H1 (cell line): Measurements from ENCODE around the gene DYRK1A. TPM values are rescaled to one million over a fixed set of nuclear protein-coding genes. Genes with fewer than 3 reads are reported as not detected.

ENCODE experiments used
- CTCF ChIA-PET: fragments of 300-600 bp; sonication (Branson Sonifier 250); formaldehyde crosslinking; loops from one replicate; lab custom pipeline; 2021; ENCODE audit not compliant: partially characterized antibody; lab: Charles Lee
- POLR2A ChIA-PET: fragments of 300-600 bp; sonication (Branson Sonifier 250); formaldehyde crosslinking; loops from one replicate; lab custom pipeline; 2021; ENCODE audit warnings: inconsistent platforms; ENCODE audit not compliant: partially characterized antibody; lab: Charles Lee
- DNase-seq, 2 experiments: peaks; one replicate each; pipeline versions ENCODE4 v3.0.0 to v3.0.0-alpha.2; 2010 to 2022; ENCODE audit warnings: low spot score in 2 of 2, low read depth in 1 of 2, mixed read lengths in 1 of 2
- FAIRE-seq: peaks from 2 replicates; lab custom pipeline; 2011; peaks lifted over from hg19 to GRCh38; lab: Jason Lieb, UNC
- H2AFZ ChIP-seq: 2 replicates; pipeline ENCODE4 v1.8.1; 2012; ENCODE audit warnings: low read length, inconsistent platforms
- H2AK5ac ChIP-seq: 2 replicates; pipeline ENCODE4 v1.6.1; 2013; ENCODE audit warnings: low read depth, low read length
- H2BK120ac ChIP-seq: replicated peaks from 2 replicates; pipeline ENCODE3; 2013; ENCODE audit warnings: low read depth, low read length, inconsistent platforms
- H2BK12ac ChIP-seq: 2 replicates; pipeline ENCODE4 v1.6.1; 2013; ENCODE audit warnings: low read depth, low read length
- H2BK15ac ChIP-seq: 2 replicates; pipeline ENCODE4 v1.6.1; 2013; ENCODE audit warnings: low read length
- H2BK20ac ChIP-seq: 2 replicates; pipeline ENCODE4 v1.6.1; 2013; ENCODE audit warnings: low read length
- H2BK5ac ChIP-seq: 2 replicates; pipeline ENCODE4 v1.6.1; 2013; ENCODE audit warnings: low read depth, low read length
- H3K14ac ChIP-seq: 2 replicates; pipeline ENCODE4 v1.6.1; 2013; ENCODE audit warnings: inconsistent platforms; ENCODE audit not compliant: insufficient read length
- H3K18ac ChIP-seq: 2 replicates; pipeline ENCODE4 v1.6.1; 2013; ENCODE audit warnings: low read length; ENCODE audit errors: extremely low read depth
- H3K23ac ChIP-seq: 2 replicates; pipeline ENCODE4 v1.6.1; 2013; ENCODE audit warnings: inconsistent platforms; ENCODE audit not compliant: insufficient read length
- H3K23me2 ChIP-seq: 2 replicates; pipeline ENCODE4 v1.6.1; 2013; ENCODE audit warnings: low read depth, low read length
- H3K27ac ChIP-seq: 2 replicates; pipeline ENCODE4 v1.6.1; 2011; ENCODE audit warnings: low read depth, low read length, inconsistent platforms
- H3K27me3 ChIP-seq, 4 experiments: replicated peaks in 1 of 4; 1 replicate in 1 of 4; 2 replicates in 3 of 4; pipeline versions ENCODE4 v1.6.1 to v1.8.1; 2011 to 2013; ENCODE audit warnings: low read length in 3 of 4, mild to moderate bottlenecking in 3 of 4, inconsistent platforms in 2 of 4, mixed read lengths in 2 of 4, moderate library complexity in 1 of 4; ENCODE audit not compliant: control insufficient read depth in 3 of 4, insufficient read depth in 3 of 4; ENCODE audit errors: extremely low read depth in 1 of 4
- H3K36me3 ChIP-seq, 4 experiments: 2 replicates each; pipeline versions ENCODE4 v1.6.1 to v1.8.1; 2011 to 2013; ENCODE audit warnings: mild to moderate bottlenecking in 4 of 4, low read length in 3 of 4, moderate library complexity in 2 of 4, control low read depth in 1 of 4, inconsistent platforms in 1 of 4; ENCODE audit not compliant: insufficient read depth in 4 of 4, control insufficient read depth in 2 of 4
- H3K4ac ChIP-seq: replicated peaks from 2 replicates; pipeline ENCODE3; 2013; ENCODE audit warnings: low read length, low read depth, mixed read lengths, inconsistent platforms; ENCODE audit not compliant: insufficient read length
- H3K4me1 ChIP-seq, 4 experiments: replicated peaks in 1 of 4; 1 replicate in 1 of 4; 2 replicates in 3 of 4; pipeline versions ENCODE4 v1.6.1 to v1.8.1; 2011 to 2013; ENCODE audit warnings: low read length in 3 of 4, inconsistent platforms in 2 of 4, mixed read lengths in 1 of 4; ENCODE audit not compliant: insufficient read depth in 4 of 4, control insufficient read depth in 3 of 4
- H3K4me2 ChIP-seq, 2 experiments: 2 replicates each; pipeline versions ENCODE4 v1.6.1 to v1.8.1; 2011 to 2013; ENCODE audit warnings: low read depth in 2 of 2, low read length in 2 of 2, control low read depth in 1 of 2, inconsistent platforms in 1 of 2, mild to moderate bottlenecking in 1 of 2; ENCODE audit not compliant: insufficient read depth in 1 of 2
- H3K4me3 ChIP-seq, 4 experiments: fragments of 200-600, 300-600 bp in 1 of 4; sonication (generic), shearing (Covaris generic), sonication (Bioruptor Twin) in 1 of 4; 2 replicates each; pipeline versions ENCODE4 v1.5.1 to v1.8.1; 2011 to 2016; ENCODE audit warnings: low read length in 4 of 4, low read depth in 3 of 4, control low read depth in 2 of 4, inconsistent platforms in 2 of 4, mild to moderate bottlenecking in 2 of 4, mixed read lengths in 1 of 4, moderate library complexity in 1 of 4; ENCODE audit not compliant: insufficient read depth in 2 of 4; ENCODE audit errors: extremely low read depth in 1 of 4
- H3K56ac ChIP-seq: replicated peaks from 2 replicates; pipeline ENCODE3; 2013; ENCODE audit warnings: low read depth, mild to moderate bottlenecking, mixed read lengths, low read length, inconsistent platforms; ENCODE audit not compliant: insufficient read length
- H3K79me1 ChIP-seq: 2 replicates; pipeline ENCODE4 v1.6.1; 2013; ENCODE audit warnings: low read depth, low read length, control low read depth
- H3K79me2 ChIP-seq, 2 experiments: 2 replicates each; pipeline versions ENCODE4 v1.6.1 to v1.8.1; 2012 to 2013; ENCODE audit warnings: low read length in 2 of 2, mild to moderate bottlenecking in 2 of 2, inconsistent platforms in 1 of 2; ENCODE audit not compliant: insufficient read depth in 2 of 2, control insufficient read depth in 1 of 2
- H3K9ac ChIP-seq, 4 experiments: replicated peaks in 1 of 4; 1 replicate in 1 of 4; 2 replicates in 3 of 4; pipeline versions ENCODE4 v1.6.1 to v1.8.1; 2011 to 2013; ENCODE audit warnings: low read depth in 3 of 4, low read length in 3 of 4, control low read depth in 2 of 4, mild to moderate bottlenecking in 2 of 4, moderate library complexity in 2 of 4, inconsistent platforms in 1 of 4; ENCODE audit errors: extremely low read depth in 1 of 4
- H3K9me3 ChIP-seq, 2 experiments: 2 replicates each; pipeline versions ENCODE4 v1.6.1 to v1.8.1; 2012 to 2013; ENCODE audit warnings: mild to moderate bottlenecking in 2 of 2, moderate library complexity in 2 of 2, control low read depth in 1 of 2, inconsistent platforms in 1 of 2, low read depth in 1 of 2, low read length in 1 of 2, mixed read lengths in 1 of 2; ENCODE audit not compliant: insufficient read depth in 2 of 2
- H4K20me1 ChIP-seq, 2 experiments: replicated peaks in 1 of 2; 2 replicates each; pipeline versions ENCODE3 to v1.8.1; 2011 to 2013; ENCODE audit warnings: inconsistent platforms in 2 of 2, low read length in 2 of 2, mild to moderate bottlenecking in 1 of 2; ENCODE audit not compliant: insufficient read depth in 2 of 2, control insufficient read depth in 1 of 2
- H4K5ac ChIP-seq: 2 replicates; pipeline ENCODE4 v1.6.1; 2013; ENCODE audit warnings: low read length, low read depth, mixed read lengths, inconsistent platforms; ENCODE audit not compliant: insufficient read length
- H4K8ac ChIP-seq: 2 replicates; pipeline ENCODE4 v1.8.0; 2013; ENCODE audit warnings: mild to moderate bottlenecking, moderate library complexity, low read length, inconsistent platforms; ENCODE audit not compliant: insufficient read depth; ENCODE audit errors: extremely low read depth
- H4K91ac ChIP-seq: replicated peaks from 2 replicates; pipeline ENCODE3; 2013; ENCODE audit warnings: low read length, mixed read lengths, inconsistent platforms; ENCODE audit not compliant: insufficient read length
- CTBP2 ChIP-seq: IDR thresholded peaks from 2 replicates; pipeline ENCODE4 v1.7.0; 2011; ENCODE audit warnings: borderline replicate concordance, mild to moderate bottlenecking, moderate library complexity, mixed read lengths, low read length; ENCODE audit not compliant: insufficient read depth, insufficient read length
- GABPA ChIP-seq: IDR thresholded peaks from 2 replicates; pipeline ENCODE4 v1.6.1; 2011; ENCODE audit warnings: mild to moderate bottlenecking, low read length, moderate library complexity, borderline replicate concordance; ENCODE audit not compliant: insufficient read depth
- KDM4A ChIP-seq: IDR thresholded peaks from one replicate; pipeline ENCODE4 v1.7.1; 2012; ENCODE audit warnings: low read depth, mild to moderate bottlenecking, moderate library complexity, low read length, inconsistent platforms; ENCODE audit not compliant: severe bottlenecking
- MAFK ChIP-seq: IDR thresholded peaks from 2 replicates; pipeline ENCODE4 v1.6.1; 2012; ENCODE audit warnings: low read depth, mild to moderate bottlenecking, improper control_type of control experiment, low read length
- NRF1 ChIP-seq: IDR thresholded peaks from 2 replicates; pipeline ENCODE4 v1.6.1; 2011; ENCODE audit warnings: mild to moderate bottlenecking, low read depth, low read length, improper control_type of control experiment
- POLR2A ChIP-seq, 2 experiments: IDR thresholded peaks; 1 replicate in 1 of 2; 2 replicates in 1 of 2; pipeline ENCODE4 v1.6.1; 2011; ENCODE audit warnings: low read depth in 2 of 2, low read length in 2 of 2, mild to moderate bottlenecking in 2 of 2; ENCODE audit errors: control extremely low read depth in 1 of 2
- RAD21 ChIP-seq, 2 experiments: IDR thresholded peaks in 1 of 2; conservative IDR thresholded peaks in 1 of 2; 2 replicates each; pipeline ENCODE4 v1.6.1; 2011; ENCODE audit warnings: low read depth in 2 of 2, low read length in 2 of 2, improper control_type of control experiment in 1 of 2, inconsistent platforms in 1 of 2, mild to moderate bottlenecking in 1 of 2, moderate library complexity in 1 of 2
- RBBP5 ChIP-seq: IDR thresholded peaks from 2 replicates; pipeline ENCODE4 v1.7.1; 2012; ENCODE audit warnings: low read depth, mild to moderate bottlenecking, inconsistent platforms, low read length, moderate library complexity, borderline replicate concordance
- SIRT6 ChIP-seq: IDR thresholded peaks from one replicate; pipeline ENCODE4 v1.7.1; 2012; ENCODE audit warnings: low read length, inconsistent platforms
- SUZ12 ChIP-seq: fragments of 200-600 bp; sonication (generic); IDR thresholded peaks from 2 replicates; pipeline ENCODE4 v1.6.1; 2012; ENCODE audit warnings: mild to moderate bottlenecking, inconsistent platforms, low read length, moderate library complexity, mixed read lengths
- TAF7 ChIP-seq: optimal IDR thresholded peaks from 2 replicates; pipeline ENCODE3; 2011; ENCODE audit warnings: low read depth, mild to moderate bottlenecking, inconsistent platforms, low read length, moderate library complexity, borderline replicate concordance
- WGBS, 2 experiments: shearing (Covaris generic) in 1 of 2; methylation state at CpG; one replicate each; pipeline versions ENCODE4 v1.1.6 to v1.1.7; 2013 to 2015; ENCODE audit warnings: low lambda C conversion rate in 2 of 2, mixed read lengths in 2 of 2, inconsistent platforms in 1 of 2, low coverage in 1 of 2, missing lambda C conversion rate in 1 of 2; ENCODE audit not compliant: insufficient replicate concordance in 2 of 2, insufficient coverage in 1 of 2, insufficient read length in 1 of 2; ENCODE audit errors: extremely low coverage in 1 of 2, missing lambda C conversion rate in 1 of 2; 5-methylcytosine and 5-hydroxymethylcytosine counted together
- polyA plus RNA-seq, 7 experiments: library from polyadenylated mRNA; depleted of rRNA in 3 of 7; stranded (reverse) in 5 of 7; unstranded in 2 of 7; fragments of >200 nt in 5 of 7; fragments of 200-250 nt in 2 of 7; gene quantifications; 1 replicate in 5 of 7; 2 replicates in 1 of 7; 4 replicates in 1 of 7; pipeline versions ENCODE4 v1.2.1 to v1.2.3, GENCODE V29; 2011 to 2013; ENCODE audit warnings: missing spikeins in 2 of 7, mixed read lengths in 2 of 7
- total RNA-seq: library from RNA; stranded (reverse); fragmentation: NEBNext Ultra II Directional; extraction: Animal tissue kit (Norgen Biotek cat#: 25700); gene quantifications from 2 replicates; pipeline ENCODE4 v1.2.1, GENCODE V29; 2021
- TF ChIP-seq, protein P1 (sequence below): IDR thresholded peaks from 2 replicates; pipeline ENCODE4 v1.6.1; 2012; ENCODE audit warnings: low read length, inconsistent platforms

The DYRK1A gene
- total and polyA plus RNA-seq, 2 of the 8 experiments (the other 6 are each of a cell fraction or from before 2014, with no cell fraction given): 61.1 to 62.2 TPM

- WGBS, 2 experiments: 76% methylated on average over 1 of the region's 1 CpG; no CpG with 5 or more reads in 1 of the 2 experiments
- H2BK20ac ChIP-seq: no peak overlapping the region
- no peak overlapping the region for H3K23ac ChIP-seq
- FAIRE-seq (no peak), DNase-seq (no peak)
- CTCF ChIA-PET: interaction anchor here (0.8 to 2.4 kb wide), 5 partner anchors 11 to 201 kb away, joined by 3 to 16 read pairs (median 3); no protein-coding TSS in a partner anchor
- H3K4me3 ChIP-seq: no peak overlapping the region
- H3K36me3 ChIP-seq: no peaks in the 10 kb centered on the region
- H3K56ac ChIP-seq: no peak overlapping the region
- no peak overlapping the region for H3K18ac ChIP-seq
- H3K4me2 ChIP-seq: no peak overlapping the region
- H2AK5ac ChIP-seq: no peak overlapping the region
- H4K5ac ChIP-seq: no peak overlapping the region
- H2BK5ac ChIP-seq: no peak overlapping the region
- H3K4me1 ChIP-seq: peaks cover 0 to 3% (median 1%) of the 10 kb centered on the region in 4 experiments; a peak in 3 of 7 replicates
- no peak overlapping the region for H2AFZ ChIP-seq
- H4K8ac ChIP-seq: no peak overlapping the region
- no peak overlapping the region for H3K14ac ChIP-seq
- no peak overlapping the region for H4K91ac ChIP-seq
- no peaks in the 10 kb centered on the region for H3K27me3 ChIP-seq
- H2BK120ac ChIP-seq: no peak overlapping the region
- no peak overlapping the region for H3K9ac ChIP-seq
- no peak overlapping the region for H2BK15ac ChIP-seq
- H2BK12ac ChIP-seq: no peak overlapping the region
- H3K79me2 ChIP-seq: peaks cover 85 to 100% of the 10 kb centered on the region in 2 experiments
- no peak overlapping the region for H3K27ac ChIP-seq
- H3K4ac ChIP-seq: no peak overlapping the region
- H4K20me1 ChIP-seq: peaks cover 30 to 36% of the 10 kb centered on the region in 2 experiments
- H3K79me1 ChIP-seq: peaks cover 3% of the 10 kb centered on the region; the same call in 1 of the 2 replicates
- POLR2A ChIA-PET: interaction anchor here (0.6 to 1.9 kb wide), 5 partner anchors 9 to 107 kb away, joined by 3 to 9 read pairs (median 3); partner anchors contain the start of gene VPS26C
- H3K9me3 ChIP-seq: no peaks in the 10 kb centered on the region
- peaks cover 1% of the 10 kb centered on the region; the same call in 1 of the 2 replicates for H3K23me2 ChIP-seq
- TF ChIP-seq MAFK (no peak), CTBP2 (no peak), RAD21 (IDR thresholded peaks at IDR 0.05 in 1 of 2, conservative IDR thresholded peaks at IDR 0.05 in 1 of 2; ENCODE audit: low read depth in 2 of 2, low read length in 2 of 2) (no peak), TAF7 (no peak), POLR2A (IDR thresholded peaks at IDR 0.05; ENCODE audit: control extremely low read depth in 1 of 2, low read depth in 2 of 2, low read length in 2 of 2) (no peak), NRF1 (no peak), GABPA (no peak), SIRT6 (no peak), RBBP5 (no peak), SUZ12 (no peak), KDM4A (no peak)
- TF ChIP-seq, protein P1, sequence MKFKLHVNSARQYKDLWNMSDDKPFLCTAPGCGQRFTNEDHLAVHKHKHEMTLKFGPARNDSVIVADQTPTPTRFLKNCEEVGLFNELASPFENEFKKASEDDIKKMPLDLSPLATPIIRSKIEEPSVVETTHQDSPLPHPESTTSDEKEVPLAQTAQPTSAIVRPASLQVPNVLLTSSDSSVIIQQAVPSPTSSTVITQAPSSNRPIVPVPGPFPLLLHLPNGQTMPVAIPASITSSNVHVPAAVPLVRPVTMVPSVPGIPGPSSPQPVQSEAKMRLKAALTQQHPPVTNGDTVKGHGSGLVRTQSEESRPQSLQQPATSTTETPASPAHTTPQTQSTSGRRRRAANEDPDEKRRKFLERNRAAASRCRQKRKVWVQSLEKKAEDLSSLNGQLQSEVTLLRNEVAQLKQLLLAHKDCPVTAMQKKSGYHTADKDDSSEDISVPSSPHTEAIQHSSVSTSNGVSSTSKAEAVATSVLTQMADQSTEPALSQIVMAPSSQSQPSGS: no peak
Observed at GRCh38 chr21:37373539-37373938, 7.0 kb downstream of the DYRK1A start.
